Adrenal gland (tissue), 12 donors: ENCODE results near the gene TAF11L9. TPM values are rescaled to one million over a fixed set of nuclear protein-coding genes. Genes with fewer than 3 reads are reported as not detected.

Experiments
- polyA plus RNA-seq, 3 donors: library from polyadenylated mRNA; stranded (reverse); fragments of 200-250 nt in 2 of 3; fragments of 350-450 nt in 1 of 3; fragmentation: Illumina TruSeq in 1 of 3; extraction: RNeasy Lipid Tissue Mini Kit (QIAGEN cat#74804) in 1 of 3; gene quantifications; one replicate each; pipeline ENCODE4 v1.2.3, GENCODE V29; 2013 to 2014
- small RNA-seq, 2 donors: library from RNA; depleted of rRNA; stranded (forward); fragments of <200 nt; gene quantifications; one replicate each; pipeline ENCODE3, GENCODE V24; 2016
- total RNA-seq, 9 donors: library from RNA; depleted of rRNA in 4 of 9; stranded (reverse); fragments of >200 nt in 4 of 9; fragments of 120-200 nt in 1 of 9; fragmentation: NEBNext Ultra II Directional in 1 of 9; extraction: Animal tissue kit (Norgen Biotek cat#: 25700) in 1 of 9; gene quantifications; one replicate each; pipeline versions ENCODE4 v1.1.0 to v1.2.4, GENCODE V29; 2013 to 2023
- donor health status: healthy with polysubstance abuse.
- donor health status: Bipolar disorder and iron deficiency.
- donor health status: DM: yes; HTN: yes; CAD: no.
- donor health status: DM: no; HTN: no; CAD: no.
- donor health status: DM: no; HTN: no; CAD: no.
- donor health status: DM: yes; HTN: yes; CAD: no.

The TAF11L9 gene
- total and polyA plus RNA-seq, 12 donors, result not detected

Small RNAs within 50 kb of the gene (small RNA-seq; reads per million reads assigned to genes)
- gene AC233724.3 (0 reads per million in 2 donors), gene AC233724.4 (0 reads per million in 2 donors), gene AC233724.6 (0 reads per million in 2 donors), gene AC233724.7 (0 reads per million in 2 donors)

Other genes starting within 250 kb of the TAF11L9 start
- gene TAF11L2, start 96.2 kb downstream of the TAF11L9 start, total RNA-seq, result not detected
- not detected for gene TAF11L2, start 96.2 kb downstream of the TAF11L9 start, polyA plus RNA-seq
- gene TAF11L3, start 76.0 kb downstream of the TAF11L9 start, total RNA-seq, result not detected
- not detected for gene TAF11L3, start 76.0 kb downstream of the TAF11L9 start, polyA plus RNA-seq
- gene TAF11L4, start 72.6 kb downstream of the TAF11L9 start, total RNA-seq, result not detected
- gene TAF11L4, start 72.6 kb downstream of the TAF11L9 start, polyA plus RNA-seq, result not detected
- not detected for gene TAF11L5, start 69.2 kb downstream of the TAF11L9 start, total RNA-seq
- not detected for gene TAF11L5, start 69.2 kb downstream of the TAF11L9 start, polyA plus RNA-seq
- not detected for gene TAF11L6, start 65.7 kb downstream of the TAF11L9 start, total RNA-seq
- not detected for gene TAF11L6, start 65.7 kb downstream of the TAF11L9 start, polyA plus RNA-seq
- not detected for gene TAF11L7, start 8.6 kb downstream of the TAF11L9 start, total RNA-seq
- not detected for gene TAF11L7, start 8.6 kb downstream of the TAF11L9 start, polyA plus RNA-seq
- not detected for gene TAF11L8, start 3.4 kb downstream of the TAF11L9 start, total RNA-seq
- gene TAF11L8, start 3.4 kb downstream of the TAF11L9 start, polyA plus RNA-seq, result not detected
- not detected for gene TAF11L10, start 3.4 kb upstream of the TAF11L9 start, total RNA-seq
- not detected for gene TAF11L10, start 3.4 kb upstream of the TAF11L9 start, polyA plus RNA-seq
- not detected for gene TAF11L11, start 9.8 kb upstream of the TAF11L9 start, total RNA-seq
- not detected for gene TAF11L11, start 9.8 kb upstream of the TAF11L9 start, polyA plus RNA-seq
- gene TAF11L12, start 16.0 kb upstream of the TAF11L9 start, total RNA-seq, result not detected
- not detected for gene TAF11L12, start 16.0 kb upstream of the TAF11L9 start, polyA plus RNA-seq
- not detected for gene TAF11L13, start 37.7 kb upstream of the TAF11L9 start, total RNA-seq
- gene TAF11L13, start 37.7 kb upstream of the TAF11L9 start, polyA plus RNA-seq, result not detected
- gene TAF11L14, start 40.1 kb upstream of the TAF11L9 start, total RNA-seq, result not detected
- not detected for gene TAF11L14, start 40.1 kb upstream of the TAF11L9 start, polyA plus RNA-seq